ENCODE data around the gene UFD1.

UFD1 gene

GRCh38 chr22:19470010-19470409 is 9.0 kb downstream of the UFD1 start:
- no peak for DNase-seq (ENCODE audit: low read depth)
- TF ChIP-seq CTCF (conservative IDR thresholded peaks at IDR 0.05; ENCODE audit: low read depth, low read length), result no peak
- no peak overlapping the region for H3K4me3 ChIP-seq (ENCODE audit: low read length)

GRCh38 chr22:19469421-19469820 is 9.6 kb downstream of the UFD1 start:
- no peak for DNase-seq (ENCODE audit: low read depth)
- no peak overlapping the region for H3K4me3 ChIP-seq (ENCODE audit: low read length)
- TF ChIP-seq CTCF (conservative IDR thresholded peaks at IDR 0.05; ENCODE audit: low read depth, low read length), result no peak

- no peak for DNase-seq (ENCODE audit: low read depth)
- H3K4me3 ChIP-seq (ENCODE audit: low read length), result no peak overlapping the region
- no peak for TF ChIP-seq CTCF (conservative IDR thresholded peaks at IDR 0.05; ENCODE audit: low read depth, low read length)
Measured at GRCh38 chr22:19467912-19468311, 11.1 kb downstream of the UFD1 start.

GRCh38 chr22:19466848-19467752 is 11.9 kb downstream of the UFD1 start:
- DNase-seq (ENCODE audit: low read depth), result no peak
- TF ChIP-seq CTCF (conservative IDR thresholded peaks at IDR 0.05; ENCODE audit: low read depth, low read length), result no peak
- no peak overlapping the region for H3K4me3 ChIP-seq (ENCODE audit: low read length)

- no peak overlapping the region for H3K4me3 ChIP-seq (ENCODE audit: low read length)
- no peak for TF ChIP-seq CTCF (conservative IDR thresholded peaks at IDR 0.05; ENCODE audit: low read depth, low read length)
- DNase-seq (ENCODE audit: low read depth), result no peak
Measured at GRCh38 chr22:19466126-19466716, 12.8 kb downstream of the UFD1 start.

GRCh38 chr22:19464975-19465374 is 14.0 kb downstream of the UFD1 start:
- TF ChIP-seq CTCF (conservative IDR thresholded peaks at IDR 0.05; ENCODE audit: low read depth, low read length), result no peak
- no peak overlapping the region for H3K4me3 ChIP-seq (ENCODE audit: low read length)
- DNase-seq (ENCODE audit: low read depth), result no peak

GRCh38 chr22:19464546-19464945 is 14.4 kb downstream of the UFD1 start:
- no peak for TF ChIP-seq CTCF (conservative IDR thresholded peaks at IDR 0.05; ENCODE audit: low read depth, low read length)
- DNase-seq (ENCODE audit: low read depth), result no peak
- H3K4me3 ChIP-seq (ENCODE audit: low read length), result no peak overlapping the region

Measured in retinal pigment epithelial cell (primary cell).